ENCODE measurements around the gene YIPF5. TPM values are rescaled to one million over a fixed set of nuclear protein-coding genes. Genes with fewer than 3 reads are reported as not detected.

Gene YIPF5
- total RNA-seq, 1 donor from 2014 or later: 65.3 TPM

GRCh38 chr5:144191998-144192397, 21.5 kb upstream of the YIPF5 start:
- peaks cover 18% of the 10 kb centered on the region for H3K27me3 Mint-ChIP-seq
- H3K36me3 Mint-ChIP-seq: no peaks in the 10 kb centered on the region
- no peak overlapping the region for H3K4me3 Mint-ChIP-seq
- TF ChIP-seq CTCF (conservative IDR thresholded peaks at IDR 0.05): peak; percentile 54
- H3K27ac Mint-ChIP-seq: no peak overlapping the region
- DNase-seq (ENCODE audit: extremely low spot score, unreplicated experiment): no peak
- peaks cover 16% of the 10 kb centered on the region for H3K4me1 Mint-ChIP-seq (ENCODE audit: unreplicated experiment)
- H3K9me3 Mint-ChIP-seq: no peaks in the 10 kb centered on the region

GRCh38 chr5:144191531-144191930, 21.1 kb upstream of the YIPF5 start:
- no peak for TF ChIP-seq CTCF (conservative IDR thresholded peaks at IDR 0.05)
- Mint-ChIP-seq H3K27me3 (peaks cover 18% of the 10 kb centered on the region), H3K27ac (no peak overlapping the region), H3K36me3 (no peaks in the 10 kb centered on the region), H3K4me3 (no peak overlapping the region), H3K9me3 (no peaks in the 10 kb centered on the region), H3K4me1 (ENCODE audit: unreplicated experiment) (peaks cover 17% of the 10 kb centered on the region)
- DNase-seq (ENCODE audit: extremely low spot score, unreplicated experiment): no peak

- no peak for TF ChIP-seq CTCF (conservative IDR thresholded peaks at IDR 0.05)
- peaks cover 13% of the 10 kb centered on the region for H3K4me1 Mint-ChIP-seq (ENCODE audit: unreplicated experiment)
- no peak for DNase-seq (ENCODE audit: extremely low spot score, unreplicated experiment)
- H3K27me3 Mint-ChIP-seq: peaks cover 11% of the 10 kb centered on the region
- H3K4me3 Mint-ChIP-seq: no peak overlapping the region
- H3K9me3 Mint-ChIP-seq: no peaks in the 10 kb centered on the region
- no peaks in the 10 kb centered on the region for H3K36me3 Mint-ChIP-seq
- H3K27ac Mint-ChIP-seq: no peak overlapping the region
These were observed 19.5 kb upstream of the YIPF5 start for GRCh38 chr5:144189800-144190429.

- no peak for DNase-seq (ENCODE audit: extremely low spot score, unreplicated experiment)
- H3K27ac Mint-ChIP-seq: no peak overlapping the region
- peaks cover 12% of the 10 kb centered on the region for H3K4me1 Mint-ChIP-seq (ENCODE audit: unreplicated experiment)
- no peaks in the 10 kb centered on the region for H3K36me3 Mint-ChIP-seq
- peaks cover 6% of the 10 kb centered on the region for H3K27me3 Mint-ChIP-seq
- TF ChIP-seq CTCF (conservative IDR thresholded peaks at IDR 0.05): no peak
- H3K9me3 Mint-ChIP-seq: no peaks in the 10 kb centered on the region
- no peak overlapping the region for H3K4me3 Mint-ChIP-seq
These were observed 17.3 kb upstream of the YIPF5 start for GRCh38 chr5:144187699-144188294.

GRCh38 chr5:144183254-144183889, 12.9 kb upstream of the YIPF5 start:
- no peak for DNase-seq (ENCODE audit: extremely low spot score, unreplicated experiment)
- H3K27me3 Mint-ChIP-seq: peaks cover 3% of the 10 kb centered on the region
- H3K4me1 Mint-ChIP-seq (ENCODE audit: unreplicated experiment): peaks cover 12% of the 10 kb centered on the region
- peak; percentile 82 for TF ChIP-seq CTCF (conservative IDR thresholded peaks at IDR 0.05)
- no peaks in the 10 kb centered on the region for H3K9me3 Mint-ChIP-seq
- H3K4me3 Mint-ChIP-seq: no peak overlapping the region
- H3K36me3 Mint-ChIP-seq: no peaks in the 10 kb centered on the region
- H3K27ac Mint-ChIP-seq: no peak overlapping the region
